ENCODE results near the gene MRPS2.

GRCh38 chr9:135484460-135485277 lies 15.8 kb upstream of the MRPS2 start:
- no peak for TF ChIP-seq RAD21 (conservative IDR thresholded peaks at IDR 0.05)
- TF ChIP-seq EZH2 (IDR thresholded peaks at IDR 0.05; ENCODE audit: borderline replicate concordance, insufficient read depth, low read length, poor library complexity, severe bottlenecking): no peak
- no peak for TF ChIP-seq MXI1 (conservative IDR thresholded peaks at IDR 0.05; ENCODE audit: poor library complexity, severe bottlenecking)
- TF ChIP-seq CTCF (IDR thresholded peaks at IDR 0.05; ENCODE audit: poor library complexity, severe bottlenecking): no peak
- TF ChIP-seq POLR2AphosphoS5 (IDR thresholded peaks at IDR 0.05): no peak

Data from neural cell (in vitro differentiated cells).